ENCODE results near the gene IBA57. TPM values are rescaled to one million over a fixed set of nuclear protein-coding genes. Genes with fewer than 3 reads are reported as not detected.

IBA57 gene
- total RNA-seq, 3 donors from 2014 or later: 11.5 to 12.9 (median 11.8) TPM

- peaks cover 9% of the 10 kb centered on the region for H3K9me3 ChIP-seq
- DNase-seq (no peak), ATAC-seq (no peak)
- intact Hi-C loops (cut with DNase I, micrococcal nuclease): no loop called here
- H3K4me1 ChIP-seq (ENCODE audit: low read depth): no peaks in the 10 kb centered on the region
- H3K36me3 ChIP-seq (ENCODE audit: low read depth): no peaks in the 10 kb centered on the region
- no peak overlapping the region for H3K4me3 ChIP-seq
- TF ChIP-seq, protein P1, sequence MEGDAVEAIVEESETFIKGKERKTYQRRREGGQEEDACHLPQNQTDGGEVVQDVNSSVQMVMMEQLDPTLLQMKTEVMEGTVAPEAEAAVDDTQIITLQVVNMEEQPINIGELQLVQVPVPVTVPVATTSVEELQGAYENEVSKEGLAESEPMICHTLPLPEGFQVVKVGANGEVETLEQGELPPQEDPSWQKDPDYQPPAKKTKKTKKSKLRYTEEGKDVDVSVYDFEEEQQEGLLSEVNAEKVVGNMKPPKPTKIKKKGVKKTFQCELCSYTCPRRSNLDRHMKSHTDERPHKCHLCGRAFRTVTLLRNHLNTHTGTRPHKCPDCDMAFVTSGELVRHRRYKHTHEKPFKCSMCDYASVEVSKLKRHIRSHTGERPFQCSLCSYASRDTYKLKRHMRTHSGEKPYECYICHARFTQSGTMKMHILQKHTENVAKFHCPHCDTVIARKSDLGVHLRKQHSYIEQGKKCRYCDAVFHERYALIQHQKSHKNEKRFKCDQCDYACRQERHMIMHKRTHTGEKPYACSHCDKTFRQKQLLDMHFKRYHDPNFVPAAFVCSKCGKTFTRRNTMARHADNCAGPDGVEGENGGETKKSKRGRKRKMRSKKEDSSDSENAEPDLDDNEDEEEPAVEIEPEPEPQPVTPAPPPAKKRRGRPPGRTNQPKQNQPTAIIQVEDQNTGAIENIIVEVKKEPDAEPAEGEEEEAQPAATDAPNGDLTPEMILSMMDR (IDR thresholded peaks at IDR 0.05): no peak
These were observed 56.9 kb downstream of the IBA57 start for GRCh38 chr1:228222548-228222947.

GRCh38 chr1:228224198-228225164 is 58.9 kb downstream of the IBA57 start:
- H3K9me3 ChIP-seq: peaks cover 9% of the 10 kb centered on the region
- intact Hi-C loops (cut with DNase I, micrococcal nuclease): no loop called here
- no peak overlapping the region for H3K4me3 ChIP-seq
- ATAC-seq (no peak), DNase-seq (no peak)
- no peaks in the 10 kb centered on the region for H3K4me1 ChIP-seq (ENCODE audit: low read depth)
- H3K36me3 ChIP-seq (ENCODE audit: low read depth): no peaks in the 10 kb centered on the region
- TF ChIP-seq, protein P1 (IDR thresholded peaks at IDR 0.05): no peak

- H3K36me3 ChIP-seq (ENCODE audit: low read depth): no peaks in the 10 kb centered on the region
- TF ChIP-seq, protein P1 (IDR thresholded peaks at IDR 0.05): no peak
- intact Hi-C loops (cut with DNase I, micrococcal nuclease): no loop called here
- H3K4me1 ChIP-seq (ENCODE audit: low read depth): no peaks in the 10 kb centered on the region
- ATAC-seq (no peak), DNase-seq (no peak)
- H3K4me3 ChIP-seq: no peak overlapping the region
- H3K9me3 ChIP-seq: peaks cover 9% of the 10 kb centered on the region
These were observed 59.6 kb downstream of the IBA57 start for GRCh38 chr1:228225165-228225710.

- Histone ChIP-seq H3K4me1 (ENCODE audit: low read depth) (no peaks in the 10 kb centered on the region), H3K4me3 (no peak overlapping the region), H3K36me3 (ENCODE audit: low read depth) (no peaks in the 10 kb centered on the region), H3K9me3 (peaks cover 9% of the 10 kb centered on the region)
- no peak for ATAC-seq
- DNase-seq: no peak
- TF ChIP-seq, protein P1 (IDR thresholded peaks at IDR 0.05): no peak
- intact Hi-C loops (cut with DNase I, micrococcal nuclease): no loop called here
These were observed 60.1 kb downstream of the IBA57 start for GRCh38 chr1:228225740-228226139.

DNA sequence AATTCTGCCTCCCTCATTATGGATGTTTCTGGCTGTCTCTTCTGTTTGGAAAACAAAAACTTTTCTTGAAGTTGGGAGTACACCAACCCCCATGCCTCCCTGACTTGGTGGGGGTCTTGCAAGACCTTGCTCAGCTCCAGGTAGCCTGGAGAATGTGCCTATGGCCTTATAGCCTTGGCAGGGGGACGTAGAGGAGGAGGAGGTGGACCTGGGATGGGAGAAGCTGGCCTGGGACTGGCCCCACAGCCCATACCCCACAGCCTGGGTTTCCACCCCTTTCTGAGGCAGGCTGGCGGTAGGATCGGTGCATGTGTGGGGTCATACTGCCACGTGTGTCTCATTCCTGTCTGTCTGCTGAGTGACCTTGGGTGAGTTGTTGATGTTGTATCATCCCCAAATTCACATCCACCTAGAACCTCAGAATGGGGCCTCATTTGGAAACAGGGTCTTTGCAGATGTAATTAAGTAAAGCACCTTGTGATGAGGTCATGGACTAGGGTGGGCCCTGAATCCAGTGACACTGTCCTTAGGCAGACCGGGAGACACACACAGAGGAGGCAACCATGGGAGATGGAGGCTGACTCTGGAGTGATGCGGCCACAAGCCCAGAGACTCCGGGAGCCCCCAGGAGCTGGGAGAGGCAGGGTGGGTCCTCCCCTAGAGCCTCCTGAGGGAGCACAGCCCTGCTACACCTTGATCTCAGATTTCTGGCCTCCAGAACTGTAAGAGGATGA is 60.7 kb downstream of the IBA57 start:
- H3K9me3 ChIP-seq: peaks cover 9% of the 10 kb centered on the region
- H3K4me1 ChIP-seq (ENCODE audit: low read depth): no peaks in the 10 kb centered on the region
- intact Hi-C loops (cut with DNase I, micrococcal nuclease): no loop called here
- no peak overlapping the region for H3K4me3 ChIP-seq
- no peak for ATAC-seq
- no peaks in the 10 kb centered on the region for H3K36me3 ChIP-seq (ENCODE audit: low read depth)
- no peak for DNase-seq
- TF ChIP-seq, protein P1 (IDR thresholded peaks at IDR 0.05): no peak

Measured in mucosa of descending colon (tissue), 3 donors.